GM21825 (cell line): ENCODE data around the gene TMEM33.
"Not testable (repeated sequence)": the region's sequence is repeated elsewhere in the genome, so short reads cannot be mapped to it uniquely, and the experiment has no call there.

Source experiments
- ATAC-seq: cut with Tn5 transposase; IDR thresholded peaks from one replicate; pipeline ENCODE4 v1.9.1; 2021; ENCODE audit warnings: mild to moderate bottlenecking, moderate library complexity; ENCODE audit not compliant: unreplicated experiment

TMEM33 gene, protein sequence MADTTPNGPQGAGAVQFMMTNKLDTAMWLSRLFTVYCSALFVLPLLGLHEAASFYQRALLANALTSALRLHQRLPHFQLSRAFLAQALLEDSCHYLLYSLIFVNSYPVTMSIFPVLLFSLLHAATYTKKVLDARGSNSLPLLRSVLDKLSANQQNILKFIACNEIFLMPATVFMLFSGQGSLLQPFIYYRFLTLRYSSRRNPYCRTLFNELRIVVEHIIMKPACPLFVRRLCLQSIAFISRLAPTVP

DNA sequence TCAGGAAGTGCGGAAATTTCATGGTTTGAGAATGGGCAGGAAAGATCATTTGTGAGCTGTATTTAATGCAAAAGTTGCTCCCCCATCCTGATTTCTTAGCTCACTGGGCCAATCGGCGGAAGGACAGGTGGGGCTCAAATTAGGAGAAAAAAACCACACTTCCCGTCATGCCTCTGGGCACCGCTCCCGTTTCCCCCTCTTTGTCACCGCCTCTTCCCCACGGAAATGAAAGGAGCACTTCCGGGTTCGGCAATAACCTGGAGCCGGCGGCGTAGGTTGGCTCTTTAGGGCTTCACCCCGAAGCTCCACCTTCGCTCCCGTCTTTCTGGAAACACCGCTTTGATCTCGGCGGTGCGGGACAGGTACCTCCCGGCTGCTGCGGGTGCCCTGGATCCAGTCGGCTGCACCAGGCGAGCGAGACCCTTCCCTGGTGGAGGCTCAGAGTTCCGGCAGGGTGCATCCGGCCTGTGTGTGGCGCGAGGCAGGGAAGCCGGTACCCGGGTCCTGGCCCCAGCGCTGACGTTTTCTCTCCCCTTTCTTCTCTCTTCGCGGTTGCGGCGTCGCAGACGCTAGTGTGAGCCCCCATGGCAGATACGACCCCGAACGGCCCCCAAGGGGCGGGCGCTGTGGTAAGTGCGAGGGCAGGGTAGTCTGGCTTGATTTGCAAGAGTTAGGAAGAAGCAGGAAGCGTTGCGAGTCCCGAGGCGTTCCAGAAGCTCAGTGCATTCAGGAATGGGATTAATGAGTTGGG, at the start of gene TMEM33:
TSS of gene TMEM33 (plus strand) at position 529 of the 751 bp plus-strand sequence. CDS start at position 585, 56 bp downstream.
- ATAC-seq: peak; percentile 95

- no peak for ATAC-seq
Measured at GRCh38 chr4:41885456-41885855, 49.8 kb upstream of the TMEM33 start.

DNA sequence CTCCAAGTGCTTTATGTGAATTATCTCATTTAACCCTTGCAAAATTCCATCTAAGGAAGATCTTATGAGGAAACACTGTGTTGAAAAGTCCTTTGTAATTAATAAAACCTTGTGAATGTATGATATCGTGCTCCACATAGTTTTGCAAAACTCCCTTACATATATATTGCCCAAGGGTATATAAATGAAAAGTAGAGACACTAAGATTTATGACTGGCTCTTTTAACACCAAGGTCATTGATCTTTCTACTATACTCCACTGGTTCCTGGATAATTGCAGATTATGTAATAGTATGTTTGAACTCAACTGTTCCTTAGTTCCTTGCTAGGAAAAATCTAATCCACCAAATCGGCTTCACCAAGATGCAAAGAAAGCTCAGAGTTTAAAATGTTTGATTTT, 48.0 kb upstream of the TMEM33 start:
- no peak for ATAC-seq

DNA sequence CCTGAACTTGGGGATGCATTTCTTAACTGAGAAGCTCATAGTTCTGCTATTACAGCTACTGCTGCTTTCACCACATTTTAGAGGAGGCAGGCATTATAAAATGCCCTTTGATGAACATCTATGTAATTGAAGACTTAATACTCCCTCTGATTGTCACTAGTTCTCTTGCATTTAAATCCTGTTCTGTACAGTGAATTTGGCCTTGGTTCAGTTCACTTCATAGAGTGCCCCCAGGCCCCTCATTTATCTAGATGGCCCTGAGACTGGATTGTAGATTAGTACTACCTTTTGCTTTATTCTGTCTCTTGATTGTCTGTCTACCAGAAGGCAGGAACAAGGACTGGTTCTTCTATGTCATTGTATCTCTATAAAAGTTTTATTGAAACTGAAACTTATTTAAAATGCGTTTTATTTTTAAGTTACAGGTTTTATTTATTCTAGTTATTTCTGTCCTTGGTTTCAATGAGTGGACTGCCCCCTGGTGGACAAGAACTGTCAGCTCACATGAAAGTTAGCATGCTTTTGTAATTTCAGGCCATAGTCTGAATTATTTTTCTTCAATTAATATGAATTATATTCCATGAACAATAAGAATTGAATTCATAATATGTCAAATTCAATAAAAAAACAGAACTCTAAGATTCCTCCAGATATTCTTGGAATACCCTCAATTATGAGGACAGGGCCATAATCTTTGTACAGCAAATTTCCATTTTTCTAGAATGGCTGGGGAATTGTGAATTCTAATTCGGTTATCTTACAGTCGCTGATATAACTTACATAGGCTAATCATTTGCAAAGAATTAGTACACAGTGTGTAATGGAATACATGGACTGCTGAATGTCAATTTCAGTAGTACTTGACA, 47.2 kb upstream of the TMEM33 start:
- ATAC-seq: no peak

GRCh38 chr4:41888687-41889074, 46.5 kb upstream of the TMEM33 start:
- ATAC-seq: no peak

GRCh38 chr4:41889317-41889716, 45.9 kb upstream of the TMEM33 start:
- no peak for ATAC-seq

DNA sequence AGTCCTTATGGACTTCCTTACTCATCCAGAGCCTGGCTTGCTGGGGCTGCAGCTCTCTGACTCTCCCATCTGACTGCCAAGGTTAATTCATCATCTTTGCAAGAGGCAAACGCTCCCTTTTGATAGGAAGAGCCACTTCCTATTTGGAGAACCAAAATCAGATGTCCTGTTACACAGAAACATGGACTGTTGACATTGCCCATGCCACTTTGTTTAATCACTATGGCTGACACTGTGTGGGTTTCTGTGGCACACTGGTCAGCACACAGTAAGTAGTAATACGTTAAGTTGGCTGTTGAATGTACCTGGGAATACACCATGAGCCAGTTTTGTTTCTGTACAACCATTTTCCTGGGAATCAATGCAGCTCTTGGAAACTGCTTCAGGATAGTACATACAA, 45.1 kb upstream of the TMEM33 start:
- ATAC-seq: no peak

GRCh38 chr4:41896648-41897047, 38.6 kb upstream of the TMEM33 start:
- no peak for ATAC-seq

GRCh38 chr4:41897698-41898097, 37.5 kb upstream of the TMEM33 start:
- no peak for ATAC-seq

DNA sequence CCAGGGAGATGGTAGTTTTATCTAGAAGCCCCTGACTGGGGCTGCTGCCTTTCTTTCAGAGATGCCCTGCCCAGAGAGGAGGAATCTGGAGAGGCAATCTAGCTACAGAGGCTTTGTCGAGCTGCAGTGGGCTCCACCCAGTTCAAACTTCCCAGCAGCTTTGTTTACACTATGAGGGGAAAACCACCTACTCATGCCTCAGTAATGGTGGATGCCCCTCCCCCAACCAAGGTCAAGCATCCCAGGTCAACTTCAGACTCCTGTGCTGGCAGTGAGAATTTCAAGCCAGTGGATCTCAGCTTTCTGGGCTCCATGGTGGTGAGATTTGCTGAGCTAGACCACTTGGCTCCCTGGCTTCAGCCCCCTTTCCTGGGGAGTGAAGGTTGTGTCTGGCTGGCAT, 26.1 kb upstream of the TMEM33 start:
- not testable (repeated sequence) for ATAC-seq

DNA sequence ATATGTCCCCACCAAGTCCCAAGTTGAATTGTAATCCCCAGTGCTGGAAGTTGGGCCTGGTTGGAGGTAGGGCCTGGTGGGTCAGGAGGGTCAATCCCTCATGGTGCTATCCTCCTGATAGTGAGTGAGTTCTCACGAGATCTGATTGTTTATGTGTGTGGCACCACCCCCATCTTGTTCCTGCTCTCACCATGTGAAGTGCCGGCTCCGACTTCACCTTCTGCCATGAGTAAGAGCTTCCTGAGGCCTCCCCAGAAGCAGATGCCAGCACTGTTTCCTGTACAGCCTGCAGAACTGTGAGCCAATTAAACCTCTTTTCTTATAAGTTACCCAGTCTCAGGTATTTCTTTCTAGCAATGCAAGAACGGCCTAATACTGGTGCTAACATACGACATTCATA, 22.7 kb upstream of the TMEM33 start:
- no peak for ATAC-seq

DNA sequence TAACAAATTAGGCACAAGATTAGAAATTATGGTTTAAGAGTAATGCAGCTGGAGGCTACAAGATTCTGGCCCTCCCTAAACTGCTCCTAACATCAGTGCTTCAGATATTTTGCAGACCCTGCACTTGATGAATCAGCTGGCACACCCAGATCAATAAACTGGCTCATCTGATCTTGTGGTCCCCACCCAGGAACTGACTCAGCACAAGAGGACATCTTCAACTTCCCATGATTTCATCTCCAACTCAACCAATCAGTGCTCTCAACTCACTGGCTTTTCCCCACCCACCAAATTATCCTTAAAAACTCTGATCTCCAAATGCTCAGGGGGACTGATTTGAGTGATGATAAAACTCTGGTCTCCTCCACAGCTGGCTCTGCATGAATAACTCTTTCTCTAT, 21.7 kb upstream of the TMEM33 start:
- ATAC-seq: no peak

DNA sequence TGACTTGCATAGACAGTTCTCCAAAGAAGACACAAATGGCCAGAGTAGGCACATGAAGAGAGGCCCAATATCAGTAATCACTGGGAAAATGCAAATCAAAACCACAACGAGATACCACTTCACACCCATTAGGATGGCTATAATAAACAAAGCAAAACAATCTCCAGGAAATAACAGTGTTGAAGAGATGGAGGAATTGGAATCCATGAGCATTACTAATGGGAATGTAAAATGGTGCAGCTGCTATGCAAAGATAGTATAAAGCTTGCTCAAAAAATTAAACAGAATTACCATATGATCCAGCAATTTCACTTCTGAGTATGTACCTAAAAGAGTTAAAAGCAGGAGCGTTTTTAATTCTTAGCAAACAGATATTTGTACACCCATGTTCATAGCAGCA, 17.0 kb upstream of the TMEM33 start:
- ATAC-seq: no peak

DNA sequence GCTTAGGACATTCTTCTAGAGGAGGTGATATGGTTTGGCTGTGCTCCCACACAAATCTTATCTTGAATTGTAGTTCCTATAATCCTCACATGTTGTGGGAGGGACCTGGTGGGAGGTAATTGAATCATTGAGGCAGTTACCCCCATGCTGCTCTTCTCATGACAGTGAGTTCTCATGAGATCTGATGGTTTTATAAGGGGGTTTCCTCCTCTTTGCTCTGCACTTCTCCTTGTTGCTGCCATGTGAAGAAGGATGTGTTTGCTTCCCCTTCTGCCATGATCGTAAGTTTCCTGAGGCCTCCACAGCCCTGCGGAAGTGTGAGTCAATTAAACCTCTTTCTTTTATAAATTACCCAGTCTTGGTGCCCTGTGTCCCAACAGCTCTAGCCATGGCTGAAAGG, 14.8 kb upstream of the TMEM33 start:
- not testable (repeated sequence) for ATAC-seq

- ATAC-seq: no peak
Measured at GRCh38 chr4:41921476-41921875, 13.8 kb upstream of the TMEM33 start.

- no peak for ATAC-seq
Measured at GRCh38 chr4:41927796-41928499, 7.3 kb upstream of the TMEM33 start.

DNA sequence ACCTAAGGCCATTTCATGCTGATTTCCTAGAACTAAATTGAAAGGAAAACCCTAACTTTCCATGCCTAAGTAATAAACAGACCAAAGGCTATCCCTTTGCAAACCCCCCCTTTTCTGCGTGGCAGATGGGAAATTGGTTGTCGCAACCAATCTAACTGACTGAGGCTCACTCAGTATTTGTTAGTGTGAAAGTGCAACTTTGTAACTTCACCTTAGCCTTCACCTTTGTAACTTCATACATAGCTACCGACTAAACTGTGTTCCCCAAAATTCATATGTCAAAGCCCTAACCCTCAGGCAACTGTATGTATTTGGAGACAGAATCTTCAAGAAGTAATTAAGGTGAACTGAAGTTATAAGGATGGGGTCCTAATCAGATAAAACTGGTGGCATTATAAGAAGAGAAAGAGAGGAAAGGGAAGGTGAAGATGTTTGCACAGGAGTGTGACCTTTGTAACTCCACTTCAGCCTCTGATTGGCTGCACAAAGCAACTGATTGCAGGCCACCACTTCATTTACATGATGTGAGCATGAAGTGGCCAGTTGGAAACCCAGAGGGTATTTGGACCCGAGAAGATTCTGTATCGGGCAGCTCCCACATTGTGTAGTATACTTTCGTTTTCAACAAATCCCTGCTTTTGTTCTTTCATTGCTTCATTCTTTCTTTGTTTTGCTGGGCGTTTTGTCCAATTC, 4.9 kb upstream of the TMEM33 start:
- no peak for ATAC-seq

DNA sequence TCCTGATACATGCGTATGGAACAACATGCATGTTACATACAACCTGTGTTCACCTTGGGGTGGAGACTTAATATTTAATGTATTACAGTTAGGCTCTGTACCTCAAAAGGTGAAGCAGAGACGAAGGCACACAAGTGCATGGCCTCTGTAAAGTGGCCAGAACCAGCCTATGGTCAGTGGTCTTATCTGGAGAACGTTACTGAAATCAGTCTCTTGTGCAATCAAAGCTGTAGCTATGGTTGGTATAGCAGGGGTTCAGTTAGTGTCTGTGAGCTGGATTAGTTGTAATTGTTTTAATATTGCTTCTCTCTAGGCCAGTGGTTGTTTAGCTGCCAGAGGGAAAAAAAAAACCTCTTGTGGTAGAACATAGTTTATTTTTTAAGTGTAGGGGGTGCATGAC, 2.2 kb upstream of the TMEM33 start:
- no peak for ATAC-seq

DNA sequence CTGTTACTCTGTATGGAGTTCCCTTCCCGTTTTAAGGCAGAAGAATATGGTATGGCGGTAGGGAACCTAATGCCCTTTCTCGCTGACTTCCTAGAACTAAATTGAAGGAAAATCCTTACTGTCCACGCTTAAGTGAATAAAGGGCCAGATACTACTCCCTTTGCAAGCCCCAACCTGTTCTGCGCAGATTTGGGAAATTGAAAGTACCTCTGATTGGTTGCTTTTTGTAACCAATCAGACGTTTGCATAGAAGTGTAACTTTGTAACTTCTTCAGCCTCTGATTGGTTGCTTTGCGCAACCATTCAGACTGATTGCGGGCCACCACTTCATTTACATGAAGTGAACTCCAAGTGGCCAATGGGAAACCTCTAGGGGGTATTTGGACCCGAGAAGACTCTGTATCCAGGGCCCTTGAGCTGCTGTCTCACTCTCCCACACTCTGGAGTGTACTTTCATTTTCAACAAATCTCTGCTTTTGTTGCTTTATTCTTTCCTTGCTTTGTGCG, 1.2 kb upstream of the TMEM33 start:
- ATAC-seq: no peak

DNA sequence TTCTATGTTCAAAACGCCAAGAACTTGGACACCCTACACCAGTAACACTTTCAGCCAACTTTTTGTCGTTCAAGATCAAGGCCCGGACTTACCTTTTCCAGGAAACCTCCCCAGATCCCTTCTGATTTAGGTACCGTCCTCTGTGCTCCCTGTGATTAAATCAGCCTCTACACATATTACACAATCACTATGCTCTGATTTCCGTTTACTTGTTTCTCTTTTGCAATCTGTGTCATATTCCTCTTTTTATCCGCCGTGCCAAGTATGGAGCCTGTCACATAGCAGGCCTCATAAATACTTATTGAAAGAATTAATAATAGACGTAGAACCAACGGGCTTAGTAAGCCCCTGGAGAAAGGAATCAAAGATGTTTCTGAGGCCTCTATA, 722 bp upstream of the TMEM33 start:
- ATAC-seq: no peak
